ENCODE results near the gene SHANK2.

Gene SHANK2
- 0 to 0.32 (median 0.02) reads per million in 18 experiments for total RNA-seq

DNA sequence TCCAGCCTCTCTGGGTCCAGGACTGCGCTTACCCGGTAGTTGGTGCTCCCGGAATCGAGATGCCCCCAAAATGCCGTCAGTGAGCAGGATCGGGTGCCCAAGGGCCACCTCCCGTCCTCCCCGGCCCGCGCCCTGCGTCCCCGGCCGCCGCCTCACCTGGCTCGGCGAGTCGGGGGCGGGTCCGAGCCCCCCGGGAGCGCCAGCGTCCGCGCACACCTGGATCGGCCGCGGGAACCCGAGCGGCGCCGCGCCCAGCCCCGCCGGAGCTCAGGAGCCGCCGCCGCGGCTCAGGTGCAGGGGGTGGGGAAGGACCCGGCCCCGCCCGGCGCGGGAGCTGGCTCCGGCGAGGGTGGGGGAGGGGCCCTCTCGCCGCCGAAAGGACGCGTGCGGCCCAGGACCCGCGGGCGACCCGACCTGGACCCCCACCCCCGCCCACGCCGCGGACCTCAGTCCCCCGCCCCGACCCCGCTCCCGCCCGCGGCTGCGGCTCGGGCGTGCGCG is at the start of gene SHANK2:
TSS of gene SHANK2 (minus strand) at position 309 of the 501 bp plus-strand sequence. CDS start 105,251 bp downstream, outside the sequence.
- no peak for DNase-seq

- no peak for DNase-seq
Observed at GRCh38 chr11:71301858-71302533, 49.6 kb upstream of the SHANK2 start.

- DNase-seq = no peak
Observed at GRCh38 chr11:71301046-71301857, 48.9 kb upstream of the SHANK2 start.

GRCh38 chr11:71300187-71300586 is 47.8 kb upstream of the SHANK2 start:
- no peak for DNase-seq

DNA sequence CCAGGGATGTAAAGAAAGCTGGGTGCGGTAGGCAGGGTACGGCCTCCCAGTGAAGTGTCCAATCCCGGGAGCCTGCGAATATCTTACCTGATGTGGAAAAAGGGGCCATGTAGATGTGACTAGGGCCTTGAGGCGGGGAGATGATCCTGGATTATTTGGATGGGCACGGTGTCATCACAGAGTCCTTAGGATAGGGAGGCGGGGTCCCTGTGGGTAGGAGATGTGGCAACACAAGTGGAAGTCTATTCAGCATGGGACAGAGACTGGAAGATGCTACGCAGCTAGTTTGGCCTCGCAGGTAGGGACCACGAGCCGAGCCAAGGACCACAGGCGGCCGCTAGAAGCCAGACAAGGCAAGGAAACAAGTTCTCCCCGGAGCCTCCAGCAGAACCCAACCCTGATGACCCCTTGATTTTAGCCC is 46.4 kb upstream of the SHANK2 start:
- no peak for DNase-seq

DNA sequence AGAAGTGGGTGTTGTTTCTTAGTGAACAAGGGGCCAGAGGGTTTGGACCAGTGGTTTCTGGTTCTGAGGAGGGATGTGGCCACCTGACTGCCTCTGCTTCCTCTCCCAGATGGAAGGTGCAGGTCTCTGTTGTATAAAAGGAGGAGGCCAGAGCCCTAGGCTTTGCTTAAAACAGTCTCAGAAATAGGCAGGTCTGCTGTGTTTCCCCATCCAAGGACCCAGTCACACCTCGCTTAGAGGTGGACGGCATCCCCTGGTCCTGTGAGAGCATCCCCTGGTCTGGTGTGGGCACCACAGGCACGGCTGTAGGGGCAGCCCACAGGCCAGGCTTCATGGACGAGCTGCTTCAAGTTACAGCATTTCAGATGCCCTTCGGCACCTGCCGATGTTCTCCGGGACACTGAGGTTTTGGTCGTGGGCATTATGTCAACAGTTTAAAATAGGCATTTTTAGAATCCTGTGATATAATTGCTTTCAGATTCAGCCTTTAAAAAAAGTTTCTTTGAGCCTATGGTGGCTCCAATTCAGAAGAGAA is 45.7 kb upstream of the SHANK2 start:
- no peak for DNase-seq

- no peak for DNase-seq
Observed at GRCh38 chr11:71294846-71295600, 42.6 kb upstream of the SHANK2 start.

DNA sequence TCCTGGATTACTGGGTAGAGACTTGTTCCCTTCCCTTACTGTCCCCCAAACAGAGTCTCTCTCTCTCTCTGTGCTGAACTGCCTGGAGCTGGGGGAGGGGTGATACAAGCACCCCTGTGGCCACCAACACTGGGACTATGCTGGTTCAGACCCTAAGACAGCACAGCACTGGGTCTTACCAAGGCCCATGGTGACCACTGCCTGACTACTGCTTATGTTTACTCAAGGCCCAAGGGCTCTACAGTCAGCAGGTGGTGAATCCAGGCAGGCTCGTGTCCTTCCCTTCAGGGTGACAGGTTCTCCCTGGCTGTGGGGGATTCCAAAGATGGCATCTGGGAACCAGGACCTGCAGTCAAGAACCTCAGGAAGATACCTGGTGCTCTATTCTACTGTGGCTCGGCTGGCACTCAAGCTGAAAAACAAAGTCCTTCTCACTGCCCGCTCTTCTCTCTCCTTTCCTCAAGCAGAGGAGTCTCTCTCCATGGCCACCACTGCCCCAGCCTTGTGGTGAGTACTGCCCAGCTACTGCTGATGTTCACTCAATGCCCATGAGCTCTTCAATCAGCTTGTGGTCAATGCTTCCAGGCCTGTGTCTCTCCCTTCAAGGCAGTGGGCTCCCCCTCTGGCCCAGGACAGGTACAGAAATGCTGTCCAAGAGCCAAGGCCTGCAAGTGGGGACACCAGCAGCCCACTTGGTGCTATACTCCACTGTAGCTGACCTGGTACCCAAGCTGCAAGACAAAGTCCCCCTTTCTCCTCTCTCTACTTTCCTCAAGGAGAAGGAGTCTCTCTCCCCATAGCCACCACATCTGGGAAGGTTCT is 41.8 kb upstream of the SHANK2 start:
- no peak for DNase-seq

DNA sequence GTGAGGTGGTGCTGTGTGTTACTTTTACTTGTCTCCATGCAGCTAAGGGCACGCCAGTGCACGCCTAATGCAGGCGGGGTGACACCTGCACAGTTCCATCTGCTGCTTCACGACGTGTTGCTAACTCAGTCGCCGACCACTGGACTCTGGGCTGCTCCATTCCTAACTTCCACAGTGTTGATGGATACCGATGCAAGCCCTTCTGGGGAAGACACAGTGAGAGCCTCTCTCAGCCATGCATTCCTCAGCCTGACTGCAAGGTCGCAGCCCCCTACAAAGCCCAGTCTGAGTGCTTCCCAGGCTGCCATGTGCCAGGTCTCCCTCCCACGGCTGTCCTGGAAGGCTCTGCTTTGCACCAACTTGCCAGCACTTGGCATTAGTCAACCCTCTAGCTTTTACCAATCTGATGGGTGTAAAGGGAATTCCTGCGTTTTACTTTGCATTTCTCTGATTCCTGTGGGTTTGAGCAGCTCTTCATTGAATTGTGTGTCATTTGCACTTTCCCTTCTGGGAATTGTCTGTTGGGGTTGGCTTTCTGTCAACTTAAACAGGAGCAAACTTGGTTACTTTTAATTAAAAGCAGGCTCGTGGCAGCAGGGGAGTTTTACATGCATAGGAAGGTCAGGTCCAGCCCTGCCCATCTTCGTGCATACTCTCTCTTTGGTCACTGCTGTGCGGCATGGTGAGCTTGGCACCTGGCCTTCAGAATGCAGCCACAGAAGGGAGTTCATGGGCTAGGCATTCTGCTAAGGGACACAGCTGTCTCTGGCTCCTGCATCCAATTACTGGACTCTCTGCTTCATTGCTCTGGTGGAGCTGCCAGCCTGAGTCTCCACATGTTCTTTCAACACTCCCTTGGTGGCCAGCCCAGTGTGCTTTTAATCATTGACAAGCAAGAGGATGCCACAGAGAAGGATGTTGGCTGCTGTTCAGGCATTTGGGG is 34.6 kb upstream of the SHANK2 start:
- DNase-seq = no peak

DNA sequence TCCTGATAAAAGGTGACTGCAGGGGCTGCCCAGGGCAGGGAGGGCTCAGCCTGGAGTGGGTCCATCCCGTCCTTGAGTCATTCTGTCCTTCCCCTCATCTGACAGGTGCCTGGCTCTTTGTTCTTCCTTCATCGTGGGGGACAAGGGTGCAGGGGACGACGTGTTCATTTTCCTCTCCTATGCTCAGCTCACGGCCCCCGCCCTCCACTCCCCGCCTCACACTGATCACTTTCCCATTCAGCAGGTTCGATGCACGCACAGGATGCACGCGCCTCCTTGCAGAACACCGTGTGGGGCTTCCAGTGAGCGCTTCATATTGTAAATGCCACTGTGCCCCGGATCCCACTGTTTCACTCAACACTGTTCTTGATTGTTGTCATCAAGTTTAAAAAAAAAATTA is 32.7 kb upstream of the SHANK2 start:
- DNase-seq = no peak

GRCh38 chr11:71284525-71285092 is 32.2 kb upstream of the SHANK2 start:
- no peak for DNase-seq

DNA sequence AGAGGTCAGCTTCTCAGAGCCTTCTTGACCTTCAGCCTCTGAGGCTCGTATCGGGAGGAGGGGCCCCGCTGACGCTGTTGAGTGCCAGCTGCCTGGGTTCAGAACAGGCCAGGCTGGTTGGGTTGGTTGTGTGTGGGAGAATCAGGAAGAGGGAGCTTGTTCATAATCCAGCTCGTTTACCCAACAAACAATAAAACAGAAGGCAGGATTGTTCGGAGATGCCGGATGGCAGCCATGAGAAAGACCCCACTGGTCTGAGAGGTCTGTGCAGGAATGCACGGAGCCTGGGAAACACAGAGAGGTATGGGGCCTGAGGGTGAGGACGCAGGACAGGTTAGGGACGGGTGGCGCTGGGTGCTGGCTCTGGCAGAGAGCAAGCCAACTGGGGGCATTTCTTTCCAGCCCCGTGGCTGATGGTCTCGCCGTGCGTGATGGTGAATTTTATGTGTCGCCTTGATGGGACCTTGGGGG is 31.6 kb upstream of the SHANK2 start:
- no peak for DNase-seq

DNA sequence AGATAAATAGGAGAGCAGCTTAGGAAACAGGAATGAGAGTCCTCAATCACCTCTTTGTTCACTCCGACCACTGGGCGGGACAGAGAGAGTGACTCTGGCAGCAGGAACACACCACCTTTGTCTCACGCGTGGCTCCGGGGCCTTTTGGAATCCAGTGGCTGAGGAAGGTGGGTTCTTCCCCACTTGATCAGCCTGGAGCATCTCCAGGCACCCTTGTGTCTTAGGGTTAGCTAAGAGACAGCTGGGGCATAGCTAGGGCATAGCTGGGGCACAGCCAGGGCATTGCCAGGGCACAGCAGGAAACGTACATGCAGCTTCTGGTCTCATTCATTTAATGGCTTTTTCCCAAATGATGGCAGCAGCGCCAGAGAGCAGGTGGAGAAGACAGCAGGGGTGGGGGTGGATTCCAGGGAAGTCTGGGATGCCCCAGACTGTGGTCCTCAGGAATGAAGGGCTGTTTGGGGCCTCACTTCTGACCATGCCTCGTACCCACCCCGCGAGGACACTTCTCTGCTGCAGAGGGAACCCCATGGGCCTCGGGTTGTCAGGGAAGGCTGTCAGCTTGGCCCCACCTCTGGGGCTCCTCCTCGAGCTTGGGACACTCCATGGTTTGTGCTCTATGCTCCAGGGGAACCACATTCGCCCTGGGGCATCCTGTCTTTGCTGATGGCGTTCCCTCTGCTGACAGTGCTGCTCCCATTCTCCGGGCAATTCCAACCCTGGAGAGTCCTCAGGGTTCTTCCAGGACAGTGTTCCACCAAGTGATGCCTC is 30.4 kb upstream of the SHANK2 start:
- no peak for DNase-seq

GRCh38 chr11:71281831-71282230 is 29.5 kb upstream of the SHANK2 start:
- DNase-seq = no peak

DNA sequence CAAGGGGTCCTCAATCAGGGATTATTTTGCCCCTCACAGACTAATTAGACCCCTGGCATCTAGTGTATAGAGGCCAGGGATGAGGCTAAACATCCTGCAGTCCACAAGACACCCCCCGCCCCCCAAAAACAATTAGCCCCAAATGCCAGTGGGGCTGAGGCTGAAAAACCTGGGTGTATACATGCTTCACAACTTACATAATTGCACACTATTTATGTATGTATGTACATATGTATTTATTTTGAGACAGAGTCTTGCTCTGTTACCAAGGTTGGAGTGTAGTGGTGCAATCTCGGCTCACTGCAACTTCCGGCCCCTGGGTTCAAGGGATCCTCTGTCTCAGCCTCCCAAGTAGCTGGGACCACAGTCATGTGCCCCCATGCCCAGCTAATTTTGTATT is 28.8 kb upstream of the SHANK2 start:
- DNase-seq = no peak

GRCh38 chr11:71279916-71280645 is 27.7 kb upstream of the SHANK2 start:
- no peak for DNase-seq

GRCh38 chr11:71272161-71272560 is 19.8 kb upstream of the SHANK2 start:
- DNase-seq = no peak

Measured in inflammatory macrophage (primary cell).